DOHH2 (cell line): Measurements from ENCODE around the gene CLIC4.

ENCODE experiments used
- H3F3A ChIP-seq: fragments of 200-600 bp; sonication (generic), shearing (Covaris generic); 2 replicates; pipeline ENCODE4 v1.6.0; 2016; ENCODE audit warnings: antibody characterized with exemption, mild to moderate bottlenecking; ENCODE audit not compliant: control insufficient read depth, insufficient read depth
- H3K27ac ChIP-seq: fragments of 200-600 bp; sonication (generic); 2 replicates; pipeline ENCODE4 v1.5.1; 2014; ENCODE audit warnings: low read depth, mild to moderate bottlenecking, low read length, moderate library complexity
- H3K27me3 ChIP-seq: fragments of 200-600 bp; sonication (generic); 2 replicates; pipeline ENCODE4 v1.6.1; 2014; ENCODE audit warnings: mild to moderate bottlenecking, low read length, mixed read lengths; ENCODE audit not compliant: control insufficient read depth
- H3K36me3 ChIP-seq: fragments of 200-600 bp; sonication (generic); 2 replicates; pipeline ENCODE4 v1.6.1; 2014; ENCODE audit warnings: mild to moderate bottlenecking, low read length, moderate library complexity, mixed read lengths; ENCODE audit not compliant: control insufficient read depth
- H3K4me1 ChIP-seq: fragments of 200-600 bp; sonication (generic); 2 replicates; pipeline ENCODE4 v1.6.1; 2014; ENCODE audit warnings: mild to moderate bottlenecking, low read length, mixed read lengths; ENCODE audit not compliant: control insufficient read depth
- H3K4me2 ChIP-seq: fragments of 200-600 bp; sonication (generic); 2 replicates; pipeline ENCODE4 v1.6.0; 2014; ENCODE audit warnings: mild to moderate bottlenecking, low read length, moderate library complexity
- H3K4me3 ChIP-seq: fragments of 200-600 bp; sonication (generic); 2 replicates; pipeline ENCODE4 v1.5.1; 2014; ENCODE audit warnings: mild to moderate bottlenecking, low read length, mixed read lengths
- H3K79me2 ChIP-seq: fragments of 200-600 bp; sonication (generic); 2 replicates; pipeline ENCODE4 v1.6.1; 2014; ENCODE audit warnings: mild to moderate bottlenecking, low read length, mixed read lengths; ENCODE audit not compliant: control insufficient read depth
- H3K9me2 ChIP-seq: fragments of 200-600 bp; sonication (generic); replicated peaks from 2 replicates; pipeline ENCODE4 v1.6.1; 2014; ENCODE audit warnings: mild to moderate bottlenecking, low read length, mixed read lengths; ENCODE audit not compliant: control insufficient read depth
- H3K9me3 ChIP-seq: fragments of 200-600 bp; sonication (generic); 2 replicates; pipeline ENCODE4 v1.6.1; 2014; ENCODE audit warnings: antibody characterized with exemption, low read length, mixed read lengths; ENCODE audit not compliant: control insufficient read depth, insufficient read depth
- H4K20me1 ChIP-seq: fragments of 200-600 bp; sonication (generic); 2 replicates; pipeline ENCODE4 v1.6.0; 2014; ENCODE audit warnings: low read depth, mild to moderate bottlenecking, antibody characterized with exemption, low read length, moderate library complexity; ENCODE audit not compliant: control insufficient read depth, insufficient read depth
- CTCF ChIP-seq: fragments of 200-600 bp; sonication (generic); IDR thresholded peaks from one replicate; pipeline ENCODE4 v1.5.1; 2014; ENCODE audit warnings: antibody characterized with exemption, mild to moderate bottlenecking, low read depth, low read length; ENCODE audit not compliant: poor library complexity, severe bottlenecking
- EZH2phosphoT487 ChIP-seq: fragments of 200-600 bp; sonication (generic); IDR thresholded peaks from 2 replicates; pipeline ENCODE4 v1.6.1; 2017; ENCODE audit warnings: borderline replicate concordance, mild to moderate bottlenecking, antibody characterized with exemption, low read length, moderate library complexity, mixed read lengths

The CLIC4 gene

GRCh38 chr1:24828183-24828886 lies 83.1 kb downstream of the CLIC4 start:
- Histone ChIP-seq H3K4me3 (no peak overlapping the region), H3K27ac (peak overlapping the region; percentile 8; the same call in 1 of the 2 replicates), H3K27me3 (no peaks in the 10 kb centered on the region), H3K79me2 (peaks cover 69% of the 10 kb centered on the region), H3K9me3 (no peaks in the 10 kb centered on the region), H4K20me1 (peaks cover 12% of the 10 kb centered on the region; the same call in 1 of the 2 replicates), H3F3A (peaks cover 25% of the 10 kb centered on the region), H3K9me2 (no peaks in the 10 kb centered on the region), H3K4me2 (peak overlapping the region; percentile 52), H3K4me1 (peaks cover 73% of the 10 kb centered on the region), H3K36me3 (peaks cover 24% of the 10 kb centered on the region)
- TF ChIP-seq CTCF (no peak), EZH2phosphoT487 (no peak)

- H3K27me3 ChIP-seq: no peaks in the 10 kb centered on the region
- TF ChIP-seq CTCF (no peak), EZH2phosphoT487 (no peak)
- H3K36me3 ChIP-seq: peaks cover 24% of the 10 kb centered on the region
- H4K20me1 ChIP-seq: peaks cover 12% of the 10 kb centered on the region; the same call in 1 of the 2 replicates
- no peaks in the 10 kb centered on the region for H3K9me3 ChIP-seq
- peaks cover 70% of the 10 kb centered on the region for H3K4me1 ChIP-seq
- peaks cover 25% of the 10 kb centered on the region for H3F3A ChIP-seq
- no peak overlapping the region for H3K4me3 ChIP-seq
- H3K9me2 ChIP-seq: no peaks in the 10 kb centered on the region
- H3K27ac ChIP-seq: no peak overlapping the region
- peaks cover 64% of the 10 kb centered on the region for H3K79me2 ChIP-seq
- H3K4me2 ChIP-seq: 0 out of 2 replicates have a peak overlapping the region, but pooled peaks have one; percentile 3
Observed at GRCh38 chr1:24828887-24829192, 83.6 kb downstream of the CLIC4 start.

GRCh38 chr1:24830680-24831272 lies 85.5 kb downstream of the CLIC4 start:
- Histone ChIP-seq H3K4me2 (no peak overlapping the region), H3K4me3 (no peak overlapping the region), H3K9me3 (no peaks in the 10 kb centered on the region), H3K27me3 (no peaks in the 10 kb centered on the region), H3K79me2 (peaks cover 53% of the 10 kb centered on the region), H3K4me1 (peaks cover 51% of the 10 kb centered on the region), H3K36me3 (peaks cover 24% of the 10 kb centered on the region), H4K20me1 (peaks cover 9% of the 10 kb centered on the region; the same call in 1 of the 2 replicates), H3K27ac (no peak overlapping the region), H3K9me2 (no peaks in the 10 kb centered on the region), H3F3A (peaks cover 16% of the 10 kb centered on the region)
- TF ChIP-seq EZH2phosphoT487 (no peak), CTCF (peak; percentile 74)
